Lung microvascular endothelial cell (primary cell): ENCODE results near the gene SIRPA. TPM values are rescaled to one million over a fixed set of nuclear protein-coding genes. Genes with fewer than 3 reads are reported as not detected.

Experiments
- DNase-seq, 2 donors: peaks; one replicate each; pipeline versions ENCODE4 v3.0.0 to v3.0.0-alpha.2; 2010; ENCODE audit warnings: low read depth in 2 of 2
- total RNA-seq: library from RNA; depleted of rRNA; stranded (reverse); fragments of >200 nt; gene quantifications from 2 replicates; pipeline ENCODE4 v1.2.1, GENCODE V29; 2014

Gene SIRPA
- total RNA-seq, 1 donor from 2014 or later, result 51.8 TPM

GRCh38 chr20:1870323-1870722, 24.9 kb upstream of the SIRPA start:
- no peak for DNase-seq

GRCh38 chr20:1870792-1871550, 24.2 kb upstream of the SIRPA start:
- DNase-seq, result no peak

GRCh38 chr20:1871807-1872458, 23.3 kb upstream of the SIRPA start:
- no peak for DNase-seq

GRCh38 chr20:1872459-1873097, 22.6 kb upstream of the SIRPA start:
- no peak for DNase-seq

- no peak for DNase-seq
Measured at GRCh38 chr20:1874450-1875182, 20.6 kb upstream of the SIRPA start.

GRCh38 chr20:1875183-1875554, 20.0 kb upstream of the SIRPA start:
- no peak for DNase-seq

GRCh38 chr20:1875762-1876161, 19.4 kb upstream of the SIRPA start:
- DNase-seq, result no peak

- peak; percentile 8 to 11 for DNase-seq
Measured at GRCh38 chr20:1876217-1876921, 18.8 kb upstream of the SIRPA start.

- DNase-seq, result peak; percentile 48 to 51
Measured at GRCh38 chr20:1876975-1877608, 18.1 kb upstream of the SIRPA start.

- DNase-seq, result no peak
Measured at GRCh38 chr20:1877609-1878200, 17.5 kb upstream of the SIRPA start.

GRCh38 chr20:1879369-1879768, 15.8 kb upstream of the SIRPA start:
- no peak for DNase-seq

- DNase-seq, result no peak
Measured at GRCh38 chr20:1879934-1880333, 15.3 kb upstream of the SIRPA start.

GRCh38 chr20:1880529-1881239, 14.5 kb upstream of the SIRPA start:
- no peak for DNase-seq

- peak; percentile 7 to 57 for DNase-seq
Measured at GRCh38 chr20:1881240-1881835, 13.9 kb upstream of the SIRPA start.

- DNase-seq, result no peak
Measured at GRCh38 chr20:1882026-1882425, 13.2 kb upstream of the SIRPA start.

GRCh38 chr20:1883986-1884385, 11.2 kb upstream of the SIRPA start:
- no peak for DNase-seq

- no peak for DNase-seq
Measured at GRCh38 chr20:1885254-1885653, 10.0 kb upstream of the SIRPA start.

GRCh38 chr20:1885940-1886693, 9.1 kb upstream of the SIRPA start:
- no peak for DNase-seq

- peak; percentile 7 to 34 for DNase-seq
Measured at GRCh38 chr20:1887321-1887720, 7.9 kb upstream of the SIRPA start.
